HCT116 (cell line): Measurements from ENCODE around the gene RHOU. TPM values are rescaled to one million over a fixed set of nuclear protein-coding genes. Genes with fewer than 3 reads are reported as not detected.

Source experiments
- ATAC-seq: fragments of 200-7000 bp; cut with Tn5 transposase; 2 replicates; pipeline ENCODE4 v1.9.1; 2020; ENCODE audit warnings: mild to moderate bottlenecking, moderate library complexity
- BruUV-seq: library from RNA; stranded (reverse); fragments of 400-500 nt; replicated peaks from 2 replicates; lab custom pipeline; 2021; lab: Mats Ljungman, UMichigan
- CTCF ChIA-PET: fragments of 300-600 bp; sonication (Branson Sonifier 250); formaldehyde crosslinking; loops from one replicate; lab custom pipeline; 2021; ENCODE audit warnings: antibody characterized with exemption; lab: Charles Lee
- POLR2A ChIA-PET: fragments of 300-600, 350-600 bp; sonication (Branson Sonifier 250); formaldehyde crosslinking; loops from one replicate; lab custom pipeline; 2021; ENCODE audit warnings: antibody characterized with exemption; lab: Charles Lee
- RAD21 ChIA-PET, 2 experiments: fragments of 300-600 bp; sonication (Branson Sonifier 250); formaldehyde crosslinking; loops; one replicate each; lab custom pipeline; 2023; ENCODE audit warnings: low total read pairs in 2 of 2; ENCODE audit not compliant: uncharacterized antibody in 2 of 2, unreplicated experiment in 2 of 2, low non-redundant PET in 1 of 2; lab: Charles Lee
- DNase-seq: peaks from one replicate; pipeline ENCODE4 v3.0.0-alpha.2; 2010; ENCODE audit warnings: low read depth, low spot score
- H2AFZ ChIP-seq: fragments of 200-600 bp; shearing (Covaris generic), sonication (generic); 2 replicates; pipeline ENCODE4 v1.6.1; 2017; ENCODE audit warnings: low read depth, mixed run types, mixed read lengths, antibody characterized with exemption, low read length; ENCODE audit not compliant: poor library complexity, severe bottlenecking
- H3K27ac ChIP-seq: 2 replicates; pipeline ENCODE4 v1.5.1; 2012; ENCODE audit warnings: low read depth, low read length
- H3K27me3 ChIP-seq: fragments of 200-600 bp; sonication (generic); 2 replicates; pipeline ENCODE4 v1.6.1; 2016; ENCODE audit warnings: mixed run types, low read length, mixed read lengths; ENCODE audit not compliant: insufficient read depth
- H3K36me3 ChIP-seq, 2 experiments: fragments of 200-500 bp in 1 of 2; fragments of 200-600 bp in 1 of 2; sonication (Bioruptor generic) in 1 of 2; sonication (generic) in 1 of 2; 2 replicates each; pipeline versions ENCODE4 v1.5.1 to v1.6.1; 2014 to 2016; ENCODE audit warnings: low read length in 2 of 2, inconsistent platforms in 1 of 2, mixed read lengths in 1 of 2, mixed run types in 1 of 2; ENCODE audit not compliant: insufficient read depth in 2 of 2, control insufficient read depth in 1 of 2
- H3K4me1 ChIP-seq, 2 experiments: fragments of 200-600 bp in 1 of 2; sonication (generic) in 1 of 2; 2 replicates each; pipeline versions ENCODE4 v1.5.1 to v1.6.1; 2012 to 2017; ENCODE audit warnings: low read length in 2 of 2, inconsistent platforms in 1 of 2, mild to moderate bottlenecking in 1 of 2, mixed read lengths in 1 of 2, mixed run types in 1 of 2, moderate library complexity in 1 of 2; ENCODE audit not compliant: insufficient read depth in 2 of 2, control insufficient read depth in 1 of 2
- H3K4me2 ChIP-seq: fragments of 200-600 bp; sonication (generic); 2 replicates; pipeline ENCODE4 v1.6.1; 2017; ENCODE audit warnings: mixed run types, low read length, mixed read lengths
- H3K4me3 ChIP-seq, 2 experiments: fragments of 200-600 bp in 1 of 2; sonication (generic) in 1 of 2; replicated peaks in 1 of 2; 2 replicates each; pipeline ENCODE4 v1.5.1; 2011 to 2016; ENCODE audit warnings: low read length in 2 of 2, control low read depth in 1 of 2, low read depth in 1 of 2, mild to moderate bottlenecking in 1 of 2, mixed read lengths in 1 of 2, mixed run types in 1 of 2
- H3K79me2 ChIP-seq: fragments of 200-600 bp; sonication (generic); 2 replicates; pipeline ENCODE4 v1.6.1; 2017; ENCODE audit warnings: mild to moderate bottlenecking, mixed run types, low read length, moderate library complexity, mixed read lengths; ENCODE audit not compliant: insufficient read depth
- H3K9ac ChIP-seq: fragments of 200-600 bp; sonication (generic); 2 replicates; pipeline ENCODE4 v1.6.1; 2016; ENCODE audit warnings: low read length, mixed read lengths
- H3K9me2 ChIP-seq: fragments of 200-600 bp; sonication (generic), shearing (Covaris generic); 2 replicates; pipeline ENCODE4 v1.6.1; 2017; ENCODE audit warnings: mixed run types, mild to moderate bottlenecking, moderate library complexity; ENCODE audit not compliant: insufficient read depth
- H3K9me3 ChIP-seq, 2 experiments: fragments of 200-500 bp in 1 of 2; fragments of 200-600 bp in 1 of 2; sonication (Bioruptor generic) in 1 of 2; sonication (generic) in 1 of 2; 2 replicates each; pipeline ENCODE4 v1.6.1; 2014 to 2017; ENCODE audit warnings: low read length in 2 of 2, mixed read lengths in 2 of 2, inconsistent platforms in 1 of 2, low read depth in 1 of 2, mild to moderate bottlenecking in 1 of 2, mixed run types in 1 of 2, moderate library complexity in 1 of 2; ENCODE audit not compliant: control insufficient read depth in 1 of 2, insufficient read depth in 1 of 2
- H4K20me1 ChIP-seq: fragments of 200-600 bp; sonication (generic), shearing (Covaris generic); 2 replicates; pipeline ENCODE4 v1.6.1; 2017; ENCODE audit warnings: mixed run types, mild to moderate bottlenecking, moderate library complexity; ENCODE audit not compliant: insufficient read depth
- ATF3 ChIP-seq: IDR thresholded peaks from 2 replicates; pipeline ENCODE4 v1.6.1; 2012
- CBX3 ChIP-seq: IDR thresholded peaks from 2 replicates; pipeline ENCODE4 v1.6.1; 2012; ENCODE audit warnings: low read depth
- CEBPB ChIP-seq: IDR thresholded peaks from 2 replicates; pipeline ENCODE4 v1.6.1; 2012; ENCODE audit warnings: low read depth
- EGR1 ChIP-seq: IDR thresholded peaks from 2 replicates; pipeline ENCODE4 v1.6.1; 2012; ENCODE audit warnings: low read depth
- ELF1 ChIP-seq: IDR thresholded peaks from 2 replicates; pipeline ENCODE4 v1.6.1; 2012; ENCODE audit warnings: low read depth, borderline replicate concordance
- EZH2 ChIP-seq: fragments of 200-600 bp; sonication (generic); IDR thresholded peaks from 2 replicates; pipeline ENCODE4 v1.6.1; 2017; ENCODE audit warnings: antibody characterized with exemption, mixed run types
- EZH2phosphoT487 ChIP-seq: fragments of 200-600 bp; IDR thresholded peaks from 2 replicates; pipeline ENCODE4 v1.6.1; 2018; ENCODE audit warnings: antibody characterized with exemption, borderline replicate concordance
- FOSL1 ChIP-seq: IDR thresholded peaks from 2 replicates; pipeline ENCODE4 v1.6.1; 2012; ENCODE audit warnings: low read depth
- JUND ChIP-seq: IDR thresholded peaks from 2 replicates; pipeline ENCODE4 v1.6.1; 2012
- MAX ChIP-seq: IDR thresholded peaks from 2 replicates; pipeline ENCODE4 v1.6.1; 2012
- POLR2A ChIP-seq: IDR thresholded peaks from 2 replicates; pipeline ENCODE4 v1.7.0; 2011; ENCODE audit warnings: borderline replicate concordance; ENCODE audit not compliant: insufficient read depth, insufficient read length; ENCODE audit errors: extremely low read depth
- POLR2AphosphoS5 ChIP-seq: IDR thresholded peaks from 2 replicates; pipeline ENCODE4 v1.6.1; 2011; ENCODE audit warnings: mild to moderate bottlenecking, low read depth, low read length, moderate library complexity
- RAD21 ChIP-seq: IDR thresholded peaks from 2 replicates; pipeline ENCODE4 v1.6.1; 2012; ENCODE audit warnings: low read depth, mild to moderate bottlenecking
- REST ChIP-seq: IDR thresholded peaks from 2 replicates; pipeline ENCODE4 v1.6.1; 2012; ENCODE audit warnings: low read depth
- SIN3A ChIP-seq: IDR thresholded peaks from 2 replicates; pipeline ENCODE4 v1.6.1; 2012; ENCODE audit warnings: low read depth
- SP1 ChIP-seq: IDR thresholded peaks from 2 replicates; pipeline ENCODE4 v1.6.1; 2012; ENCODE audit warnings: low read depth
- SRF ChIP-seq: IDR thresholded peaks from 2 replicates; pipeline ENCODE4 v1.6.1; 2012; ENCODE audit warnings: low read depth
- TCF7L2 ChIP-seq: IDR thresholded peaks from 2 replicates; pipeline ENCODE4 v1.7.0; 2011; ENCODE audit warnings: borderline replicate concordance, inconsistent platforms; ENCODE audit not compliant: insufficient read depth, insufficient read length; ENCODE audit errors: extremely low read depth
- ZBTB33 ChIP-seq: IDR thresholded peaks from 2 replicates; pipeline ENCODE4 v1.6.1; 2011; ENCODE audit warnings: mild to moderate bottlenecking, low read length, moderate library complexity; ENCODE audit not compliant: insufficient replicate concordance; ENCODE audit errors: extremely low read depth
- ZFX ChIP-seq: fragments of 450-650 bp; IDR thresholded peaks from 2 replicates; pipeline ENCODE4 v1.6.1; 2017
- intact Hi-C: fragments of 100-400 bp; cut with micrococcal nuclease; formaldehyde crosslinking; loops from 2 replicates; pipeline ENCODE4 v1.10.0; 2022
- total RNA-seq: library from RNA; stranded (reverse); gene quantifications from one replicate; pipeline ENCODE4 v1.2.1, GENCODE V29; 2021; ENCODE audit not compliant: unreplicated experiment

Gene RHOU
- total RNA-seq, 1 experiment from 2014 or later = 4.0 TPM

- H3K9me2 ChIP-seq = no peaks in the 10 kb centered on the region; the same call in 1 of the 2 replicates
- no TSS peak for BruUV-seq
- no peak overlapping the region for H2AFZ ChIP-seq
- no peak for ATAC-seq
- DNase-seq = no peak
- ChIA-PET CTCF (no interaction called here), POLR2A (no interaction called here), RAD21 (no interaction called here)
- H3K79me2 ChIP-seq = no peaks in the 10 kb centered on the region
- no peak overlapping the region for H3K27ac ChIP-seq
- TF ChIP-seq POLR2AphosphoS5 = no peak
- no peak for TF ChIP-seq RAD21
- TF ChIP-seq CBX3 = no peak
- TF ChIP-seq FOSL1 = no peak
- no peak for TF ChIP-seq ATF3
- TF ChIP-seq CEBPB = no peak
- no peak for TF ChIP-seq SIN3A
- TF ChIP-seq EZH2phosphoT487 = no peak
- no peak for TF ChIP-seq SP1
- TF ChIP-seq REST = no peak
- TF ChIP-seq TCF7L2 = no peak
- TF ChIP-seq EZH2 = no peak
- no peak for TF ChIP-seq ELF1
- no peak for TF ChIP-seq JUND
- TF ChIP-seq MAX = no peak
- TF ChIP-seq ZFX = no peak
- no peak for TF ChIP-seq SRF
- TF ChIP-seq EGR1 = no peak
- TF ChIP-seq POLR2A = no peak
- no peak for TF ChIP-seq ZBTB33
- no peaks in the 10 kb centered on the region for H3K27me3 ChIP-seq
- no peak overlapping the region for H3K9ac ChIP-seq
- H3K36me3 ChIP-seq = no peaks in the 10 kb centered on the region
- no peaks in the 10 kb centered on the region for H4K20me1 ChIP-seq
- no peak overlapping the region for H3K4me2 ChIP-seq
- H3K4me1 ChIP-seq = no peaks in the 10 kb centered on the region
- no peaks in the 10 kb centered on the region for H3K9me3 ChIP-seq
- intact Hi-C loops = no loop called here
- H3K4me3 ChIP-seq = no peak overlapping the region
Measured at GRCh38 chr1:228721407-228721806, 13.9 kb upstream of the RHOU start.
